ENCODE measurements around the gene OSBPL8. TPM values are rescaled to one million over a fixed set of nuclear protein-coding genes. Genes with fewer than 3 reads are reported as not detected.

The OSBPL8 gene
- total and polyA plus RNA-seq, 2 of the 8 experiments (the other 6 are each of a cell fraction or from before 2014, with no cell fraction given), result 10.9 to 81.1 TPM

DNA sequence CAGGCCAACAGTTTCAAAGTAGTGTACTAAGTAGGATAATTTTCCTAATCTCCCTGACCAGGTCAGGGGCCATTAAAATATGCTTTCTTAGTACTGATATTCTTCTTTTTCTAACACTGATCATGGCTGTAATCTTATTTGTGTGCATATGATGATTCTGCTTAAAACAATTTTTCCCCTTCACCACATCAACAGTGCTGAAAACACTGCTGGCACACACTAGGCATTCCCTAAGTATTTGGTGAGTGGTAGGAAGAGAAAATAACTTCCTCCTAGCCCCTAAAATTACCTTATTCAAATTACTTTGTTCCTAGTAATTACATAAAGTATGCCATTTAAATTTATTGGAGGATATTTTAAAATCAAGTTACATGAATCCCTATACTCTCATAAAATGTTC, 161.5 kb downstream of the OSBPL8 start:
- DNase-seq (ENCODE audit: low read depth in 1 of 2, low spot score in 2 of 2), result no peak
- Histone ChIP-seq H2BK15ac (ENCODE audit: low read length) (no peak overlapping the region), H3K9ac (replicated peaks in 1 of 4; ENCODE audit: extremely low read depth in 1 of 4, low read depth in 3 of 4, low read length in 3 of 4) (no peak overlapping the region), H3K4me2 (ENCODE audit: insufficient read depth in 1 of 2, low read depth in 2 of 2, low read length in 2 of 2) (no peak overlapping the region), H3K23ac (ENCODE audit: insufficient read length) (no peak overlapping the region), H4K8ac (ENCODE audit: extremely low read depth, insufficient read depth, low read length) (no peak overlapping the region), H3K79me2 (ENCODE audit: control insufficient read depth in 1 of 2, insufficient read depth in 2 of 2, low read length in 2 of 2) (no peaks in the 10 kb centered on the region), H2BK120ac (replicated peaks; ENCODE audit: low read depth, low read length) (no peak overlapping the region), H3K23me2 (ENCODE audit: low read depth, low read length) (no peaks in the 10 kb centered on the region), H3K27ac (ENCODE audit: low read depth, low read length) (no peak overlapping the region), H3K79me1 (ENCODE audit: low read depth, low read length) (no peaks in the 10 kb centered on the region), H3K18ac (ENCODE audit: extremely low read depth, low read length) (no peak overlapping the region), H2AK5ac (ENCODE audit: low read depth, low read length) (no peak overlapping the region), H3K14ac (ENCODE audit: insufficient read length) (no peak overlapping the region), H3K9me3 (ENCODE audit: insufficient read depth in 2 of 2, low read depth in 1 of 2, low read length in 1 of 2) (no peaks in the 10 kb centered on the region), H4K20me1 (replicated peaks in 1 of 2; ENCODE audit: control insufficient read depth in 1 of 2, insufficient read depth in 2 of 2, low read length in 2 of 2) (no peaks in the 10 kb centered on the region), H2BK20ac (ENCODE audit: low read length) (no peak overlapping the region), H3K4me3 (ENCODE audit: extremely low read depth in 1 of 4, insufficient read depth in 2 of 4, low read depth in 3 of 4, low read length in 4 of 4) (no peak overlapping the region), H3K4me1 (replicated peaks in 1 of 4; ENCODE audit: control insufficient read depth in 3 of 4, insufficient read depth in 4 of 4, low read length in 3 of 4) (no peaks in the 10 kb centered on the region), H2BK12ac (ENCODE audit: low read depth, low read length) (no peak overlapping the region), H4K5ac (ENCODE audit: insufficient read length, low read depth, low read length) (no peak overlapping the region), H2BK5ac (ENCODE audit: low read depth, low read length) (no peak overlapping the region), H3K36me3 (ENCODE audit: control insufficient read depth in 2 of 4, insufficient read depth in 4 of 4, low read length in 3 of 4) (no peaks in the 10 kb centered on the region; a peak in 4 of 8 replicates), H2AFZ (ENCODE audit: low read length) (no peak overlapping the region), H4K91ac (replicated peaks; ENCODE audit: insufficient read length, low read length) (no peak overlapping the region), H3K56ac (replicated peaks; ENCODE audit: insufficient read length, low read depth, low read length) (no peak overlapping the region), H3K27me3 (replicated peaks in 1 of 4; ENCODE audit: control insufficient read depth in 3 of 4, extremely low read depth in 1 of 4, insufficient read depth in 3 of 4, low read length in 3 of 4) (no peaks in the 10 kb centered on the region), H3K4ac (replicated peaks; ENCODE audit: insufficient read length, low read depth, low read length) (no peak overlapping the region)
- ChIA-PET POLR2A (ENCODE audit: partially characterized antibody) (no interaction called here), CTCF (ENCODE audit: partially characterized antibody) (interaction anchor here (0.9 to 2.3 kb wide), 2 partner anchors 74 to 190 kb away, joined by 3 to 6 read pairs; no protein-coding TSS in a partner anchor)
- no peak for TF ChIP-seq TBP (IDR thresholded peaks at IDR 0.05; ENCODE audit: low read depth, low read length)
- FAIRE-seq, result no peak

Data from H1 (cell line).